HFFc6 (cell line): ENCODE measurements around the gene FDCSP. TPM values are rescaled to one million over a fixed set of nuclear protein-coding genes. Genes with fewer than 3 reads are reported as not detected.

Experiments
- total RNA-seq, 6 experiments: library from RNA; stranded (reverse); fragmentation: NEBNext Ultra II Directional; extraction: Animal tissue kit (Norgen Biotek cat#: 25700); gene quantifications; 2 replicates in 1 of 6; 3 replicates in 5 of 6; pipeline ENCODE4 v1.2.3, GENCODE V29; 2021

The FDCSP gene
- total RNA-seq, 6 experiments from 2014 or later: not detected

Other genes with a start within 250 kb of the FDCSP start
- not detected for gene STATH, start 230.2 kb upstream of the FDCSP start, total RNA-seq
- gene HTN3, start 197.7 kb upstream of the FDCSP start, total RNA-seq: not detected
- not detected for gene HTN1, start 175.7 kb upstream of the FDCSP start, total RNA-seq
- gene PRR27, start 71.9 kb upstream of the FDCSP start, total RNA-seq: not detected
- not detected for gene ODAM, start 30.4 kb upstream of the FDCSP start, total RNA-seq
- not detected for gene CSN3, start 16.5 kb downstream of the FDCSP start, total RNA-seq
- gene CABS1, start 108.9 kb downstream of the FDCSP start, total RNA-seq: not detected
- not detected for gene SMR3A, start 134.6 kb downstream of the FDCSP start, total RNA-seq
- gene SMR3B, start 157.0 kb downstream of the FDCSP start, total RNA-seq: not detected
- gene OPRPN, start 171.8 kb downstream of the FDCSP start, total RNA-seq: not detected
- not detected for gene MUC7, start 246.1 kb downstream of the FDCSP start, total RNA-seq